Stimulated activated naive CD8-positive, alpha-beta T cell treated with anti-CD3 and anti-CD28 coated beads, Interleukin-15, Interleukin-2, amounts not matched to agents 100 U/mL and 50 U/mL, for 24 hours (primary cell): Measurements from ENCODE around the gene XPNPEP1.

Experiments used
- ATAC-seq: fragments of 150-1000 bp; cut with Tn5 transposase; one replicate; pipeline ENCODE4 v1.10.0; 2021
- DNase-seq: peaks from one replicate; pipeline ENCODE4 v3.0.0; 2021

XPNPEP1 gene

GRCh38 chr10:109893386-109893785, 29.9 kb downstream of the XPNPEP1 start:
- ATAC-seq (no peak), DNase-seq (no peak)

- DNase-seq = no peak
- peak; percentile 33 for ATAC-seq
Observed at GRCh38 chr10:109892931-109893330, 30.4 kb downstream of the XPNPEP1 start.

- DNase-seq (no peak), ATAC-seq (no peak)
Observed at GRCh38 chr10:109892117-109892516, 31.2 kb downstream of the XPNPEP1 start.

- DNase-seq = no peak
- ATAC-seq = no peak
Observed at GRCh38 chr10:109891105-109891504, 32.2 kb downstream of the XPNPEP1 start.

GRCh38 chr10:109889867-109890266, 33.4 kb downstream of the XPNPEP1 start:
- ATAC-seq (no peak), DNase-seq (no peak)

GRCh38 chr10:109887776-109888175, 35.5 kb downstream of the XPNPEP1 start:
- DNase-seq (no peak), ATAC-seq (no peak)

GRCh38 chr10:109887243-109887642, 36.1 kb downstream of the XPNPEP1 start:
- DNase-seq = no peak
- no peak for ATAC-seq

- peak; percentile 68 for ATAC-seq
- no peak for DNase-seq
Observed at GRCh38 chr10:109886781-109887140, 36.5 kb downstream of the XPNPEP1 start.

- DNase-seq (no peak), ATAC-seq (no peak)
Observed at GRCh38 chr10:109886037-109886780, 37.1 kb downstream of the XPNPEP1 start.

GRCh38 chr10:109883859-109884771, 39.2 kb downstream of the XPNPEP1 start:
- ATAC-seq = no peak
- peak; percentile 67 for DNase-seq

- DNase-seq = no peak
- no peak for ATAC-seq
Observed at GRCh38 chr10:109882251-109883057, 40.9 kb downstream of the XPNPEP1 start.

GRCh38 chr10:109881769-109882057, 41.6 kb downstream of the XPNPEP1 start:
- ATAC-seq (no peak), DNase-seq (no peak)

- DNase-seq (no peak), ATAC-seq (no peak)
Observed at GRCh38 chr10:109880886-109881768, 42.2 kb downstream of the XPNPEP1 start.

- no peak for ATAC-seq
- no peak for DNase-seq
Observed at GRCh38 chr10:109877546-109877945, 45.8 kb downstream of the XPNPEP1 start.

GRCh38 chr10:109875828-109876821, 47.2 kb downstream of the XPNPEP1 start:
- DNase-seq = no peak
- ATAC-seq = no peak

- ATAC-seq = no peak
- no peak for DNase-seq
Observed at GRCh38 chr10:109875151-109875568, 48.2 kb downstream of the XPNPEP1 start.

- no peak for DNase-seq
- no peak for ATAC-seq
Observed at GRCh38 chr10:109871476-109871875, 51.8 kb downstream of the XPNPEP1 start.

GRCh38 chr10:109866995-109867635, 56.2 kb downstream of the XPNPEP1 start:
- ATAC-seq (no peak), DNase-seq (no peak)

- DNase-seq = no peak
- no peak for ATAC-seq
Observed at GRCh38 chr10:109866168-109866994, 56.9 kb downstream of the XPNPEP1 start.
